Measurements from ENCODE around the gene CENPX.

Gene CENPX

DNA sequence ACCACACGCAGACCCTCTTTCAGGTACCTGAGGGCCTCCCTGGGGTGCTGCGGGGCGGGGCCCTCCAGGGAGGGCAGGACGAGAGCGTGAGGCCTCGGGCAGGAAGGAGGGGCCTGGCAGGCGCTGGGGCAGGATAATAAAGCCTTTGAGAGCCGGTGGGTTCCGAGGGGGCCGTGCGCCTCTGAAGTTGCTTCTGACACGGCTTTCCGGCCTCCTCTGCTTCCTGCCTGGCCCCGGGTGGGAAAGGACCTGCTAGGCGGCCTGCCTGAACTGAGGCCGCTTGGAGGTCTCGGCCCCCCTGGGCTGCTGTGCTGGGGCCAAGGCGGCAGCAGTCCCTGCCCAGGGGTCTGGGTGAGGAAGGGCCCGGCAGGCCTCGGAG is 10.4 kb downstream of the CENPX start:
- no peak for DNase-seq (ENCODE audit: low read depth in 3 of 3, low spot score in 1 of 3)

DNA sequence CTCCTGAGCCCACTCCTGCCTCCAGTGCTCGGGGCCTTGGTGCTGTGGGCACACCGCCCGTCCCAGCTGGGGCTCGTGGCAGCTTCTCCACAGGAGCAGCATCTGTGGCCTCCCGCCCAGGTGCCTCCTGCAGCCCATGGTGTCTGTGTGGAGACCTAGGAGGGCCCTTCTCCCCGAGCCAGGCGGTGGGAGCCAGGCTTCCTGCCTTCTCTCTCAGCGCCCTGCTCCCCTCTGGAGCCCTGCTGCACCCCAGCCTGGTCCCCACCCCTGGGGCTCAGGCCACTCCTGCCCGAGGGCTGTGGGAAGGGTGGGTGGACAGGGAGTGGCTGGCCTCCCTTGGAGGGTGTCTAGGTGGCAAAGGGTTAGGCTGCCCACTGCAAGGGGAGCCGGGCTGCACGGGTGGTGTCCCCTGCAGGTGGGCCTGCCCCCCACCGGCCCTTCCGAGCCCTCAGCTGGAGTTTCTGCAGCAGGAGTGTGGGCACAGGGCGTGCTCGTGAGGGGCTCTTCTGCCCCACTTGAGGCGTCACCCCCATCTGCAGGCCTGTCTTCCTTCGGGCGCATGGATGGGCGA is 11.0 kb downstream of the CENPX start:
- no peak for DNase-seq (ENCODE audit: low read depth in 3 of 3, low spot score in 1 of 3)

DNA sequence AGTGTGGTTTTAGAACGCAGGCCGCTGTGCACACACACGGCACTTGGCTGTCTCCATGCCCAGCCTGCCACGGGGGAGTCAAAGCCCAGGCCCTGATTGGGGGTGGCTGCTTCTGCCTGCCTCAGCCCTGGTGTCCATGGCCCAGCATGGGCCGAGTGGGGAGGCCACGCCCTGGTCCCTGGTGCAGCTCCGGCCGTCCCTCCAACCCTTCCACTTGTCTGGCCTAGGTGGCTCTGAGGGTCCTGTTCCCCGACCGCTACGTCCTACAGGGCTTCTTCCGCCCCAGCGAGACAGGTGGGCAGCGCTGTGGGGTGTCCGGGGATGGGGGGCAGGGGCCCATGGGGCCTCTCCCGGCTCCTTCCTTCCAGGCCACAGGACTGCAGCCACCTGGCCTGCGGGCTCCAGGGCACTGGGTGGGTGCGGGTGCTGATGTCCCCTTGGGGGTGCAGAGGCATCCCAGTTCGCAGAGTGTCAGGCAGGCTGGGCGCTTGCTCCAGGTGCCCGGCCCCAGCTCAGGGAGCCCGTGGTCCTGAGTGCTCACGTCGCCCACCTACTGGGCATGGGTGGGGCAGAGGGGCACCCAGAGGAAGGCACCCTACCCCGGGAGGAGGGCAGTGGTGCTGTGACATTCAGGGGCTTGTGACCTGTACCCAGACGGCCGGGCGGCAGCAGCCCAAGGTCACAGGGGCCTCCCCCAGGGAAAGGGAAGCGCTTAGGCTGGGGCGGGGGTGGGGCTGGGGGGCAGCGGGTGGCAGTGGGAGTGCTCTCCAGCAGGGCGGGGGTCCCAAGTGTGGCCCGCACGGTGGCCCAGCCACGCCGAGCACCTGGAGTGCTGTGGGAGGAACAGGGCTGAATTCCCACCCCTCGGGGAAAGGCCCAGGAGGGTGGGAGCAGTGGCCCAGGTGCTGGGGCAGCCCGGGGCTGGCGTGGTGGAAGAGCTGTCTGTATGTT is 11.8 kb downstream of the CENPX start:
- DNase-seq (ENCODE audit: low read depth in 3 of 3, low spot score in 1 of 3), result no peak

DNA sequence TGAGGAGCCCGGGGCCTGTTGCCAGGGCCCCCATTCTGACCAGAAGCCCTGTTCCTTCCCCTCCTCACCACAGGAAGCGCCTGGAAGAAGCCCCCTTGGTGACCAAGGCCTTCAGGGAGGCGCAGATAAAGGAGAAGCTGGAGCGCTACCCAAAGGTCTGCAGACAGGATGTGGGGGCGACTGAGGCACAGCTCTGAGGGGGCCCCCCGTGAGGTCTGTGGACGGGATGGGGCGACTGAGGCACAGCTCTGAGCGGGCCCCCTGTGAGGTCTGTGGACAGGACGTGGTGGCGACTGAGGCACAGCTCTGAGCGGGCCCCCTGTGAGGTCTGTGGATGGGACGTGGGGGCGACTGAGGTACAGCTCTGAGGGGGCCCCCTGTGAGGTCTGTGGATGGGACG is 13.3 kb downstream of the CENPX start:
- DNase-seq (ENCODE audit: low read depth in 3 of 3, low spot score in 1 of 3), result no peak

DNA sequence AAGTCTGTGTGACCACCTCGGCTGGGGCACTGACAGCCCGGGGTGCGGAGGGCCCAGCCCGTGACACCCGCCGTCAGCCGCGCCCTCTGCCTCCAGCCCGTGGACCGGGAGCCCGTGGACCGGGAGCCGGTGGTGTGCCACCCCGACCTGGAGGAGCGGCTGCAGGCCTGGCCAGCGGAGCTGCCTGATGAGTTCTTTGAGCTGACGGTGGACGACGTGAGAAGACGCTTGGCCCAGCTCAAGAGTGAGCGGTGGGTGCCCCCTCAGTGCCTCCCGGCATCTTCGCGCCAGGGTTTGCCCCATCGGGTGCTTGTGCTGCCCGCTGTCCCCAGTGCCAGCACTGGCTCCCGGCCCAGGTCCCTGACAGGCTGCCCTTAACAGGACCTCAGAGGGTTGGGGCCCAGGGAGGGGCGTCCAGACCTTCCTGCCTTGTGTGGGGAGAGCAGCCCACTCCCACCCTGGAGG is 13.7 kb downstream of the CENPX start:
- no peak for DNase-seq (ENCODE audit: low read depth in 3 of 3, low spot score in 1 of 3)

DNA sequence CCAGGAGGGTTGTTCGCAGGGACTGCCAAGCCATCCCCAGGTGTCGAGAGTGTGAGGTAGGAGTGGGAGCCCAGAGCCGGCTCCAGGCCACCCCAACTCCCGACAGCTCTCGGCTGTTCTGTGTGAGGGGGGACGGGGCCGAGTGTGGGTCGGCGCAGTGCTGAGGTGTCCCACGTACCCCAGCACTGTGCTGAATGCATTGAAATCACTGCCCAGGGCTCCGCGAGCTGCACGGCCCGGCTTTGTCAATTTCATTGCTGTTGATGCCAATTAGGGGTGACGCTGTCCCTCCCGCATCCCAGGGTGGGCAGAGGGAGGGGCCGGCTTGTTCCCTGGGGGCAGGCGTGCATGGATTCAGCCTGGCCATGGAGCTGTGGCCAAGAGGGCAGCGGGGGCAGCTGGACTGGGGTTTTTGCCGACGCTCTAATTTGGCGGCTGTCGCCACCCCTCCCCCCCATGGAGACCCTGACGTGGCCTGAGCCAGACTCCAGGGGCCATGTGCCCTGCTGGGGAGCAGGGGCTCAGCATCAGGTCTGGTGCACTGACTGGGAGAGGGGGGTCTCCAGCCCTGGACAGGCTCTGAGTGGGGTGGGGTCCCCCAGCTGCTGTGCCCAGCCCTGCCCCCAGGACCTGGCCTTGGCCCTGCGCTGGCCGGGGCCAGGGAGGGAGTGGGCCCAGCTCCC is 14.3 kb downstream of the CENPX start:
- DNase-seq (ENCODE audit: low read depth in 3 of 3, low spot score in 1 of 3), result no peak

DNA sequence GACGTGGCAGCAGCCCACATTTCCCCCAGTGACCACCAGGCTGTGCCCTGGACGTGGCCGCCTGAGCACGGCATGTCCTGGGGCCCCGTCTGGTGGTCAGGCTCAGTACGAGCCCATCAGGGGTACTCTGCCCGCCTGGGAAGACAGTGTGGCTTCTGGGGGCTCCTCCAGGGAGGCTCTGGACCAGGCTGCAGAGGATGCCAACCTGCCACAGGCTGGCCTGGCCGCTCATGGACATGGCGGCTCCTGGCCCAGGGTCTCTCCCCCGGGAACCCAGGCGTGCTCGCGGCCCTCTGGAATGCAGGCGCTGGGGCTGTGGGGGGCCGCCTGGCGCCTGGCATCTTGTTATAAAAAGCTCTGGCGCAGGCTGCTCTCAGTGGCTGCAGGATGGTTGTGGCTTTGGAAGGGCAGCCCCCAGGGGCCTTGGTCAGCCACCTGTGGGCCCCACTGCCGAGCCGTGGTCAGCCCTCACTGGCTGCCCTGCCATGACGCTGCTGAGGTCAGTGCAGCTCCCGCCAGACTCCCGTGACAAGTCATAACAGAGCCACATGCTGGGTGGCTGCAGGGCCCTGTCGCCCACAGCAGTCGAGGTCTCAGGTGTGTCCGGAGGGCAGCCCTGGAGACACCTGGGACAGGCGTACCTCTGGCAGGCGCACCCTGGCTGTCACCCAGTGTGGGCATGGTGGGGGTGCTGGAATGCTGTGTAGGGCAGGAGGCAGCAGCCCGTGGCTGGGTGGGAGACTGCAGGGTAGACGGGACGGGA is 15.0 kb downstream of the CENPX start:
- DNase-seq (ENCODE audit: low read depth in 3 of 3, low spot score in 1 of 3), result no peak

DNA sequence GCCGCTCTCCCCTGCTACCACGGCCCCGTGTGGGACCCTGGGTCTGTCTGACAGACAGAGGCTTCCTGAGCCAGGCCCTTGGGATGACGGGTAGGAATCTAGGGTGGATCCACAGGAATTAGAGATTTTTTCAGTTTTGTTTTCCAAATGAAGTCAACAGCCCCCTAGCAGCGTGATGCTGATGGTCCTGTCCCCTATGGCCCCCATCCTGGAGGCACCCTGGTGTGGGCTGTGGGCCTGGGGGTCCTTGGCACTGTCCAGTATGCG is 15.5 kb downstream of the CENPX start:
- no peak for DNase-seq (ENCODE audit: low read depth in 3 of 3, low spot score in 1 of 3)

DNA sequence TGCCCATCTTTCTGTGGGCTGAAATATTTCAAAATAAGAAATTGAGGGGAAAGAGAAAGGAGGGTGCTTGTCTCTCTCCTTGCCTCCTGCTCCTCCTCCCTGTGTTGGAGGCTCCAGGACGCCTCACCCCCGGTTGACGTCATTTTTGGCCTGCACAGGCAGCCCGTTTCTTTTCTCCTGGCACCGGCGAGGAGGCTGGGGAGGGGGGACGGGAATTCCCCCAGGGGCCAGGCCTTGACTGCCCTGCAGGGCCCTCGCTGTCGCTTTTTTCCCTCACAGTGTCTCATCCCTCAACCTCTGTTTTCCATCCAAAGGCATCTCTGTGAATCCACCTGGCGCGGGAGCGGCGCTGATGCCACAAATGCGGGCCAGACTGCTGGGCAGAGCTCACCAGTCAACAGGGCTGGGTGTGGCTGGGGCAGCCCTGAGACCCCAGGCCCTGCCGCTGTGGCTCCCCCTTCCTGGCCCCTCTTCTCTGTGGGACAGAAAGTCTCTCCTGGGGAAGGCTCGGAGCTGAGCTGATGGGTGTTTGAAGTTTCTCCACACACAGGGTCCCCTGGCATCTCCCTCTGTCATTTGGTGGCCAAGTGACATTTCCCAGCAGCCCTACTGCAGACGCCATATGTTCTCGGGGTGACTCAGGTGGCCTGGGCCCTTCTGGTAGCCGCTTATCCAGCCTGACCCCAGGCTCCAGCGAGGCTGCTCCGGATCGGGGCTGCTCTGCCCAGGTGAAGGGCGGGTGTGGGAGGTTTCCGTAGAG is 16.0 kb downstream of the CENPX start:
- no peak for DNase-seq (ENCODE audit: low read depth in 3 of 3, low spot score in 1 of 3)

DNA sequence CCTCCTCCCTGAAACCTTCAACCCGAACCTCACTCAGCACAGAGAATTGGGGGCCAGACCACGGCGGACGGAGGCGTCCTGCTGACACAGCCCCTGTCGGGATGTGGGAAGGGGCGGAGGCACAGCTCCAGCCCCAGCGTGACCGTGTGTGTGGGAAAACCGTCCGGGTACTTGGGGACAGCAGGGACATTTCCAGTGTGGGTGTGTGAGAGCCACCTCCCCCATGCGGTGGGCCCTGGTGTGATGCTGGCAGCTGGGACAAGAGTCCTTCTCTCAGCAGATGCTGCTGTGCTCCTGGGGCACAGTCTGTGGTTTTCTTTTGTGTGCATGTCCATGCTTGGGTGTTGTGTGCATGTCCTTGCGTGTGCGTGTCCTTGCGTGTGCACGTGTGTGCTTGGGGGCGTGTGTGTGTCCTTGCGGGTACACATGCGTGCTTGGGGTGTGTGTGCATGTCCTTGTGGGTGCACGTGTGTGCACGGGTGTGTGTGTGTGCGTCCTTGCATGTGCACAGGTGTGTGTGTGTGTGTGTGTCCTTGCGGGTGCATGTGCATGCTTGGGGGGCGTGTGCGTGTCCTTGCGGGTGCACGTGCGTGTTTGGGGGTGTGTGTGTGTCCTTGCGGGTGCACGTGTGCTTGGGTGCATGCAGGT is 16.9 kb downstream of the CENPX start:
- DNase-seq (ENCODE audit: low read depth in 3 of 3, low spot score in 1 of 3), result no peak

DNA sequence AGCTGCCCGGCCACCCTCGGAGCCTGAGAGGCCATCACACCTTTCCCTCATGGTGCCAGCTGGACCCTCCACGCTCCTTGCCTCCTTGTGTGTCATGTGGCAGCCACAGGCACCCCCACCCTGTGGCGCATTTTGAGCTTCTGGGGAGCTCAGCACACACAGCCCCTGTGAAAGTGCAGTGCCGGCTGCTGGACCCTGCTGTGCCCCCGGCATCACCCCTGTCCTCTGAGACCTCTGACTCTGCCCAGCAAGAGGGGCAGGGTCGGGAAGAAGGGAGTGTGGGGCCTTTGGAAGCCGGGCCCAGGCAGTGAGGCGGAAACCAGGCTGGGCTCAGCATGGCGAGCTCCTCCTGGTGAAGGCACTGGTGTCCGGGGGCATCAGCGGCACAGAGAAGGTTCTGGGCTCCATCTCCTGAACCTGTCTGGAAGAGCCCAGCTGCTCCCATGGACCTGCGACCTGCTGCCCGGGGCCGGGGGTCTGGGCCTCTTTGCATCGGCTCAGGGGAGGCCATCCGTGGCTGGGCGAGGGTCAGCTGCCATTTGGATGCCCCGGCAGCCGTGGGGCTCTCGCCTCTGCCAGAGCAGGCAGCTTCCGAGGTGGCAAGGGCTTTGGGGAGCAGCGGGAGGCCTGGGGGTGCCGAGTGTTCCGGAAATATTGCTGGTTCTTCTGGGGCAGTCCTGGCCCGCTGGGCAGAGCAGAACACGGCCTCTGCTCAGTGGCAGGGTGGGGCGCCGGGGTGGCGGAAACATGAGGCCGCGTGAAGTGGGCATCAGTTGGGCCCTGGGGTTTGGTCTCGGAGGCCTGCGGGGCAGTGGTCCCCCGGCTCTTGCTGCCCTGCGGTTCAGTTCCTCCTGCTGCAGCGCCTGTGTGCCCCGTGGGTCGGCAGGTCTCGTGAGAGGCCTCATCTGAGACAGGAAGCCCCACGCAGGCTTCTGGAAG is 17.9 kb downstream of the CENPX start:
- DNase-seq (ENCODE audit: low read depth in 3 of 3, low spot score in 1 of 3), result no peak

DNA sequence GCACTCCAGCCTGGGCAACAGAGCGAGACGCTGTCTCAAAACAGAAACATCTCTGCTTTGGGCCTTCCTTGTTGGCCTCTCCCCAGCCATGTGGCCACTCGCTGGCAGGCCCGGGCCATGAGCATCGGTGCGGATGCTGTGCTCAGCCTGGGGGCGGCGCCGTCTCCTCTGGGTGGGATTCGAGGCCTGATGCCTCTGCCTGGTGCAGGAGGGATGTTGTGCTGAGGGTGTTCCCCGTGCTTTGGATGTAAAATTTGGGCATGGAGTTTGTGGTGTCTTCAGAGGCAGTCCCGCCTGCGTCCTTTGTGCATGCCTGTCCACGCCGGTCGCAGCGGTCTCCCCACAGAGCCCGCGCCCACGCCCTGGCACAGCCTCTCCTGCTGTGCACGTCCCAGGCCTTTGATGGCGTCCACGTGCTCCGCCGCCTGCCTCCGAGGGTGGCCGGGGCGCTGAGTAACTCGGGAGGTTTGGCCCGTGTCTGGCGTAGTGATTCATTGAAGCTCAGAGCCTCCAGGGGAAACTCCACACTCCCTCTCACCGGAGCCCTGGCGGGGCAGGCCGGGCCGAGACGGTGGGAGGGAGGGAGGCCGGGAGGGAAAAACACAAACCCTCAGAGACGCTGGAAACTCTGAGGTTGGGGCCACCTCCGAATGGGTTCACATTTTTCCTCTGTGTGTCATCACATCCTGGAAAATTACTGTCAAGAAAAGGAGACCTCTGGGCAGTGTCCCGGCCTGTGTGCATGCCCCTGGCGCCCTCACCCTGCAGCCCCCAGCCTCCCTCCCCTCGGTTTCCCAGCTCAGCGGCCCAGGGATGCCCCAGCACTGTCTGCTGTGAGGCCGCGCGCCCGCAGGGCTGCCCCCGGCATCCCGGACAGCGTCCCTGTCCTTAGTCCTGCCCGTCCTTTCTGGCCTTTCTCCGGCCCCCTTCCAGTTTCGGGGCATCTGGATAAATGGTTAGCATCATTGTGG is 19.0 kb downstream of the CENPX start:
- DNase-seq (ENCODE audit: low read depth in 3 of 3, low spot score in 1 of 3), result no peak

DNA sequence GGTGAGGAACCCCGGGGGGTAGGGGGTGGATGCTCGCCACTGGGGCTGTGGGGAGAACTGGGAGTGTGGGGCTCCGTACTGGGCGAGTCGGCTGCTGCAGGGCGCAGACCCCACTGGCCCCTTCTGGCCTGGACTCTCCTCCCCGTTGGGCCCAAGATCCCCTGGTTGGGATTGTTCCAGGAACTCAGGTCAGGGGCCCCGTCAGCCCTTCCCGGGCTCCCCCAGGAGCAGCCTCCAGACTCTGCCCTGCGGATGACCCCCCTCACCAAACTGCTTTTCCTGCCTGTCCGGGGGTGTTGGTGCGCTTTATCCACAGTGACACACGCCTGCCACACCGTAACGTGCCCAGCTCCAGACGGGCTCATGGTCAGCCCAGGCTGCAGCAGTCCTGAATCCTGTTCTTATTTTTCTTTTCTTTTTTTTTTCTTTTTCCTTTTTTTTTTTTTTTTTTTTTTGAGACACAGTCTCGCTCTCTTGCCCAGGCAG is 21.1 kb downstream of the CENPX start:
- no peak for DNase-seq (ENCODE audit: low read depth in 3 of 3, low spot score in 1 of 3)

DNA sequence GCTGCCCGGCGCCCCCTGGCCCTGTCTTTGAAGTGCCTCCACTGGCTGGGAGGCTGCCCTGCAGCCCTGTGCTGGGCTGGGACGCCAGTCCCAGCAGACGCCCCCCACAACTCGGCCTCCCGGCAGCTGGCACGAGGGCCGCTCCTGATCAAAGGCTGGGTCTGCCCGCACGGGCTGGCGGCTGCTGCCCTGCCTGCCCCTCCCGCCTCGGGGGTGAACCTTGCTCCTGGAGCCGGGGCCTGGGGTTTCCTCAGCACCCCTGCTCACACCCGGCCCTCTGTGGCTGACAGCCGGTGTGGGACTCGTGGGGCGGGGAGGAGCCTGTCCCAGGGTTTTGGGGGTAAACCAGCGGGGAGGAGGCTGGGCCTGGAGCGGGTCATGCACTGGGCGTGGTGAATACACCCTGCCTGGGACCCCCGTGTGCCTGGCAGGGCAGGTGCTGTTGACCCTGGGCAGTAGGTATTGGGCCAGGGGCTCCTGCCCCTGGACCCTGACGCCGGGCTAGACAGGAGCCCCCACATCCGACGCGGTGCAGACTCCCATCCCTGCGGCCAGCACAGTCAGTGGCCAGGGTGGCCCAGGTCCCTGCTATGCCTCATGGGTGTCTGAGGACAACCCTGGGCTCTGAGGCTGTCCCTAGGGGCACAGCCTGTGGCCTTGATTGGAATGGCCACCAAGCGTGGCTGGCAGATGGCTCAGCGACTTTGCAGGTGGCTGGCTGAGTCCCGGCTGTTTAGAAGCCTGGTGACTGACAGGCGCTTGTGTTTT is 21.7 kb downstream of the CENPX start:
- no peak for DNase-seq (ENCODE audit: low read depth in 3 of 3, low spot score in 1 of 3)

DNA sequence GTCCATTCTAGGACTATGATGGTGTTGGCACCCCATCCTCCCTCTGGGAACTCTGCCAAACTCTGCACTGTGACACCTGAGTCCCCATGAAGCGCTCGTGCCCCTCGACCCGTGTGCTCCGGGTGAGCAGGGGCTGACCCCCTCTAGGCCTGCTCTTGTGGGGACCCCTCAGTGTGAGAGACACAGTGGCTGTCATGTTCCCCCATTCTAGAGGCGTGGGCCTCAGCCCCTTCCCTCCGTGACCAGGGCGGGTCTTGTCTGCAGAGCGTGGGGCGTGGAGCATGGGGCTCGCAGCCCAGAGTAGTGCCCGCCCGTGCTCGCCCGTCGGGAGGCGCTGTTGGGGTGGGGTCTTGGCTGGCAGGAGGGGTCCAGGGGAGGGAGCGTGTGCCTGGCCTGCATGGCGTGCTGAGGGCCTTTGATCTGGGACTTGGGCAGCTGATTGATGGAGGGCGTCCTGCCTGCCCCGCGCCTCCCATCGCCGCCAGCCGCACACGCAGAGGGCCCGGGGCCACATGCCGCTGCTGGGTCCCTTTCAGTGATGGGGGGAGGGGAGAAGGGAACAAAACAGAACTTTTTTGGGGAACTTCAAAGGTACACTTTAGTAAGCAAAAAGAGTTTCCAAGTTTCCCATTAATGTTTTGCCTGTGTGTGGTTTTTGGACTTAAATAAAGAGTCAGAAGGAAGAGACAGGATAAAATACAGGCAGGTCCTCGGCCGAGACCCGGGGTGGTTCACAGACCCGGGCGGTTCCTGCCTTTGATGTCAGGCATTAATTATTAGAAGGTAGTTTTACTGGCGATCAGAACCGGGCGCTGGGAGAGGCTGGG is 22.5 kb downstream of the CENPX start:
- no peak for DNase-seq (ENCODE audit: low read depth in 3 of 3, low spot score in 1 of 3)

DNA sequence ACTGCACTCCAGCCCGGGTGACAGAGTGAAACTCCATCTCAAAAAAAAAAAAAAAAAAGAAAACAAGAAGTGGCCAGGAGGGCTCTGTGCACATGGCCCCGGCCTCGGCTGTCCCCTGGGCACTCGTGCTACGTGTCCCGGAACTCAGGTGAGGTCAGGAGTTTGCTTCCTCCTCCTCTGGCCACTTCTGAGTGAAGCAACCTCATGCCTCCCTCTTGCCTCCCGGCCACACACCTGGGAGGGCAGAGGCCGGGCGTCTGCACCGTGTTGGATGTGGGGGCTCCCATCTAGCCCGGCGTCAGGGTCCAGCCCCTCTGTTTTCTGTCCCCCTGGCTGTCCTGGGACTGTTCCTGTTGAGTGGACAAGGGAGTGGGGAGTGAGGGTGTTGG is 23.1 kb downstream of the CENPX start:
- no peak for DNase-seq (ENCODE audit: low read depth in 3 of 3, low spot score in 1 of 3)
